Right atrium auricular region (tissue), 2 donors: ENCODE measurements around the gene GSS. TPM values are rescaled to one million over a fixed set of nuclear protein-coding genes. Genes with fewer than 3 reads are reported as not detected.

ENCODE experiments used
- DNase-seq: peaks from one replicate; pipeline ENCODE4 v3.0.0-alpha.2; 2019; ENCODE audit warnings: low spot score
- H3K27ac ChIP-seq, 2 donors: fragments of 200-600 bp; sonication (generic); 1 replicate in 1 of 2; 2 replicates in 1 of 2; pipeline ENCODE4 v1.5.1; 2016 to 2019
- H3K27me3 ChIP-seq, 2 donors: fragments of 200-600 bp; sonication (generic); one replicate each; pipeline versions ENCODE4 v1.5.1 to v1.6.0; 2017 to 2019
- H3K36me3 ChIP-seq: fragments of 200-600 bp; sonication (generic); one replicate; pipeline ENCODE4 v1.5.1; 2016
- H3K4me1 ChIP-seq, 2 donors: fragments of 200-600 bp; sonication (generic); one replicate each; pipeline versions ENCODE4 v1.5.1 to v1.6.0; 2017 to 2019
- H3K4me3 ChIP-seq, 2 donors: fragments of 200-600 bp; sonication (generic); 1 replicate in 1 of 2; 2 replicates in 1 of 2; pipeline ENCODE4 v1.5.1; 2017 to 2019; ENCODE audit warnings: mild to moderate bottlenecking in 1 of 2, moderate library complexity in 1 of 2
- H3K9me3 ChIP-seq, 2 donors: fragments of 200-600 bp; sonication (generic); one replicate each; pipeline ENCODE4 v1.5.1; 2019
- CTCF ChIP-seq, 2 donors: fragments of 200-600 bp; sonication (generic); IDR thresholded peaks; one replicate each; pipeline ENCODE4 v1.5.1; 2019; ENCODE audit warnings: antibody characterized with exemption in 2 of 2
- total RNA-seq, 2 donors: library from RNA; depleted of rRNA; stranded (reverse); fragments of >200 nt; gene quantifications; one replicate each; pipeline ENCODE4 v1.1.0, GENCODE V29; 2016

Gene GSS
- total RNA-seq, 2 donors from 2014 or later: 23.0 to 38.3 TPM

DNA sequence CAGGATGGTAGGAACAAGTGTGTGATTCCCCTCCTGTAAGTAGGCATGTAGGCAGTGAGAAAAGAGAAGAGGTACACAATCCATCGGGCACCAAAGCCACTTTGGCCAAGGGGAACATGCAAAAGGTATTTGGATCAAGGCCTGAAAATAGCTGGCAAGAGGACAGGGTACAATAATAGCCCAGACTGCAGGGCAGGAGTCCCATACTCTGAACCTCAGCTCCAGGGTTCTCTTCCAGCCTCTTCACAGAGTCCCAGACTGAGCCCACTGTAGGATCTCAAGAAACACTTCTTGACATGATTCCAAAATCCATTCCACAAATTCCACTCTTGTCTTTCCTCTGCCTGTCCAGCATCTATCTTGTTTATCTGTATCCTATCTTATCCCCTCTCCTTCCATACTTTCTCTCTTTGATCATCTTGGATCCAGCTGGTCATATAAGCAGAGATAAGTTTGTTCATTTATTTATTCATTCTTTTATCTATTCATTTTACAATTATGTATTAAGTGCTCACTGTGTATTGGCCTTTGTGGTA lies 59.5 kb downstream of the GSS start:
- H3K4me3 ChIP-seq: no peak overlapping the region
- H3K27me3 ChIP-seq: no peaks in the 10 kb centered on the region
- H3K4me1 ChIP-seq: peaks cover 0 to 8% of the 10 kb centered on the region in 2 donors
- DNase-seq: no peak
- peak overlapping the region in 1 of 2 donors; percentile 39 for H3K27ac ChIP-seq
- H3K36me3 ChIP-seq: no peaks in the 10 kb centered on the region
- no peaks in the 10 kb centered on the region for H3K9me3 ChIP-seq
- TF ChIP-seq CTCF (IDR thresholded peaks at IDR 0.05): no peak

DNA sequence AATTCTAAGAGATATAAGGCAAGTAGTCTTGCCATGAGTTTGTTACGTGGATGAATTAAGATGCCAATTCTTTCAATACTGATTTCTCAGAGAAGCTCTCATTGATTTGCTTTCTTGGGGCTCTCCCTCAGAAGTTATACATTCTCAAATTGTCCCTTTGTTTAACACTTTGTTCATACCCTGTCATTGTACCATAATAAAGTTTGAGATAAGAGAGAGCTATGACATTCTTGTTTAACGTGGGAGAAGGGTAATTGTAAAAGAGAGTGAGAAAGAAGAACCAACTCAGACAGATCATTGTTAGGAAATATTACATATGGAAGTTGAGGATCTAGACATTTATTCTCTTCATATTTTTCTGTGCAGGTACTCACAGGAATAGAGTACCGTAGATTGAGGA lies 60.1 kb downstream of the GSS start:
- no peaks in the 10 kb centered on the region for H3K36me3 ChIP-seq
- TF ChIP-seq CTCF (IDR thresholded peaks at IDR 0.05): no peak
- peak overlapping the region in 1 of 2 donors; percentile 39 for H3K27ac ChIP-seq
- H3K4me3 ChIP-seq: no peak overlapping the region
- peaks cover 0 to 8% of the 10 kb centered on the region in 2 donors for H3K4me1 ChIP-seq
- no peaks in the 10 kb centered on the region for H3K9me3 ChIP-seq
- no peaks in the 10 kb centered on the region for H3K27me3 ChIP-seq
- DNase-seq: no peak

DNA sequence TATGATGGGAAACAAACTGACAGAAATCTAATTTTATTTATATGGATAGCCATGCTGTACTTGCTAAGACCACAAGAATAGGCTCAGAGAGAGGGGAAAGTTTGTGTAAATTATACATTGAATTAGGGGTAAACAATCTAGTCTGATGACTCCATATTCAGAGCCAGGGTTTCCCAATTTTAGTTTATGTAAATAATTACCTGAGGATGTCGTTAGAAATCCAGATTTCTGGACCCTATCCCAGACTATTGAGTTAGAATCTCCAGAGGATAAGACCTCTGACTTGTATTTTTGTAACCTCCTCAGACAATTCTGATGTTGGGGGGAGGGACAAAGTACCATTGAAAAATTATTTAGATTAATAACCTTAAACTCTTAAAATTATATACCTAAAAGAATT lies 60.9 kb downstream of the GSS start:
- Histone ChIP-seq H3K27ac (no peak overlapping the region), H3K36me3 (no peaks in the 10 kb centered on the region), H3K9me3 (no peaks in the 10 kb centered on the region), H3K4me1 (peaks cover 0 to 8% of the 10 kb centered on the region in 2 donors), H3K4me3 (no peak overlapping the region), H3K27me3 (no peaks in the 10 kb centered on the region)
- no peak for DNase-seq
- no peak for TF ChIP-seq CTCF (IDR thresholded peaks at IDR 0.05)

- Histone ChIP-seq H3K27me3 (no peaks in the 10 kb centered on the region), H3K27ac (no peak overlapping the region), H3K36me3 (no peaks in the 10 kb centered on the region), H3K4me3 (no peak overlapping the region), H3K9me3 (no peaks in the 10 kb centered on the region), H3K4me1 (peaks cover 0 to 8% of the 10 kb centered on the region in 2 donors)
- no peak for TF ChIP-seq CTCF (IDR thresholded peaks at IDR 0.05)
- no peak for DNase-seq
Observed at GRCh38 chr20:34892671-34893070, 62.9 kb downstream of the GSS start.

DNA sequence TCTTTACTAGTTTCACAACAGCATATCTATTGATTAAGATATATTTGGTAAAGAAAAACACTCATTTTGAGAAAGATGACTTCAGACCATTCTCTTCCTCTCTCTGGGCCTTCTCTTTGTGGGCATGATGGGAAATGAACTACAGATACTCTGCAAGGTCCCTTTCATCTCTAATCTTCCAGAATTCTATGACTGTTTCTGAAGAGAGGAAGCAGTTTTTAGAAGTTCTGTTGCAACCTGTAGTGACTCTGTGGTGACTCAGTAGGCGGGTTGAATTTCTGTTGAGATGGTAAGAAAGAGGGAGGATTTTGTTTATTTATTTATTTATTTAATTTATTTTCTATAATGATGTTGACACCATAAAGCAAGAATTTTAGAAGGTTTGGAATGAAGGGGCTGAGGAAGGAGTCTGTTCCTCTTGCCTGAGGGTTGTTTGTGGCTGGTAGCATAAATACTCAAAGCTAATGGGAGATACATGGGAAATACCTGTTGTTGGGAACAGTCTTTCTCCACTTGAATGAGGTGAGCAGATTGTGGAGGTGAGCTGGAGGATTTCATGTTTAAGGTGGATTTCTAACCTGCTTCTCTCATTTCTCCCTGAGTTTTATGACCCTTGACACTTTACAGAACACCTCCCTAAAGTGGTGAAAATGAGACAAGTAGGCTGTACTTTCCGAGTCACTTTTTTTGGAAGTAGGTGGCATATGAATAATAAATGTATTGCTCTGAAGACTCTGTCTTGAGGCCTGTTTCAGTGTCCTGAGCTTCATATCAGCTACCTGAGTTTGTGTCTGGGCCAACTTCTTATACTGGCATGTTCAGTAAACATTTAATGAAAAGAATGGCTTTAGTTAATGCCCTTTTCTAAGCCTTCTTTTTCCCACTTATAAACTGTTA lies 64.2 kb downstream of the GSS start:
- no peaks in the 10 kb centered on the region for H3K27me3 ChIP-seq
- no peak overlapping the region for H3K4me3 ChIP-seq
- no peaks in the 10 kb centered on the region for H3K9me3 ChIP-seq
- no peak for TF ChIP-seq CTCF (IDR thresholded peaks at IDR 0.05)
- H3K4me1 ChIP-seq: peaks cover 0 to 8% of the 10 kb centered on the region in 2 donors
- no peak overlapping the region for H3K27ac ChIP-seq
- no peak for DNase-seq
- peaks cover 5% of the 10 kb centered on the region for H3K36me3 ChIP-seq
